B cell (primary cell): Measurements from ENCODE around the gene TRANK1. TPM values are rescaled to one million over a fixed set of nuclear protein-coding genes. Genes with fewer than 3 reads are reported as not detected.

Experiments
- ATAC-seq: fragments of 200-7000 bp; cut with Tn5 transposase; one replicate; pipeline ENCODE4 v1.10.0; 2021; ENCODE audit warnings: low read depth, mild to moderate bottlenecking, moderate number of reproducible peaks, moderate library complexity
- CTCF ChIA-PET: fragments of 350-600 bp; sonication (Branson Sonifier 250); formaldehyde crosslinking; loops from one replicate; lab custom pipeline; 2021; ENCODE audit warnings: antibody characterized with exemption, inconsistent platforms; lab: Charles Lee
- POLR2A ChIA-PET: fragments of 350-600 bp; sonication (Branson Sonifier 250); formaldehyde crosslinking; loops from one replicate; lab custom pipeline; 2021; ENCODE audit warnings: antibody characterized with exemption; lab: Charles Lee
- DNase-seq: peaks from one replicate; pipeline ENCODE4 v3.0.0; 2013
- H2AFZ ChIP-seq: 2 replicates; pipeline ENCODE4 v1.6.1; 2012; ENCODE audit warnings: mild to moderate bottlenecking, low read depth, low read length; ENCODE audit not compliant: insufficient read depth, poor library complexity, severe bottlenecking
- H3K27ac ChIP-seq, 2 donors: 1 replicate in 1 of 2; 2 replicates in 1 of 2; pipeline ENCODE4 v1.5.1; 2012 to 2013; ENCODE audit warnings: low read length in 2 of 2, mild to moderate bottlenecking in 2 of 2, moderate library complexity in 1 of 2
- H3K27me3 ChIP-seq, 4 experiments: fragments of 200-600 bp in 1 of 4; sonication (generic) in 1 of 4; replicated peaks in 1 of 4; 1 replicate in 2 of 4; 2 replicates in 2 of 4; pipeline versions ENCODE4 v1.6.1 to v1.7.0; 2013 to 2016; ENCODE audit warnings: low read length in 3 of 4, mild to moderate bottlenecking in 2 of 4, mixed read lengths in 1 of 4, moderate library complexity in 1 of 4; ENCODE audit not compliant: insufficient read depth in 4 of 4, control insufficient read depth in 3 of 4; ENCODE audit errors: control extremely low read depth in 1 of 4
- H3K36me3 ChIP-seq, 2 experiments: replicated peaks in 1 of 2; 1 replicate in 1 of 2; 2 replicates in 1 of 2; pipeline versions ENCODE4 v1.6.1 to v1.7.1; 2013; ENCODE audit warnings: low read length in 1 of 2; ENCODE audit not compliant: insufficient read depth in 2 of 2, control insufficient read depth in 1 of 2; ENCODE audit errors: control extremely low read depth in 1 of 2, extremely low read depth in 1 of 2
- H3K4me1 ChIP-seq, 2 donors: fragments of 200-600 bp in 1 of 2; sonication (generic) in 1 of 2; 1 replicate in 1 of 2; 2 replicates in 1 of 2; pipeline versions ENCODE4 v1.5.1 to v1.6.1; 2013 to 2017; ENCODE audit warnings: low read length in 2 of 2; ENCODE audit not compliant: control insufficient read depth in 2 of 2, insufficient read depth in 2 of 2
- H3K4me2 ChIP-seq: replicated peaks from 2 replicates; pipeline ENCODE3; 2012; ENCODE audit warnings: mild to moderate bottlenecking, low read depth, low read length; ENCODE audit not compliant: poor library complexity, severe bottlenecking
- H3K4me3 ChIP-seq, 5 experiments: fragments of 200-600 bp in 1 of 5; sonication (generic) in 1 of 5; 1 replicate in 3 of 5; 2 replicates in 2 of 5; pipeline versions ENCODE4 v1.5.1 to v1.7.0; 2011 to 2016; ENCODE audit warnings: low read length in 4 of 5, mild to moderate bottlenecking in 4 of 5, low read depth in 2 of 5, control low read depth in 1 of 5, moderate library complexity in 1 of 5; ENCODE audit not compliant: insufficient read depth in 1 of 5; ENCODE audit errors: control extremely low read depth in 1 of 5, extremely low read depth in 1 of 5
- H3K79me2 ChIP-seq: fragments of 200-600 bp; sonication (generic); one replicate; pipeline ENCODE4 v1.6.0; 2016; ENCODE audit warnings: low read length; ENCODE audit not compliant: control insufficient read depth, insufficient read depth
- H3K9ac ChIP-seq: fragments of 200-600 bp; sonication (generic); 2 replicates; pipeline ENCODE4 v1.6.1; 2017; ENCODE audit warnings: mild to moderate bottlenecking, low read length, moderate library complexity
- H3K9me3 ChIP-seq, 3 donors: one replicate each; pipeline versions ENCODE4 v1.6.1 to v1.7.1; 2013; ENCODE audit warnings: low read length in 2 of 3; ENCODE audit not compliant: control insufficient read depth in 2 of 3, insufficient read depth in 1 of 3; ENCODE audit errors: control extremely low read depth in 1 of 3
- H4K20me1 ChIP-seq: 2 replicates; pipeline ENCODE4 v1.6.0; 2012; ENCODE audit warnings: mild to moderate bottlenecking, low read length; ENCODE audit not compliant: insufficient read depth, control insufficient read depth, poor library complexity, severe bottlenecking
- H3K27ac Mint-ChIP-seq: one replicate; pipeline ENCODE4 v1.8.0; 2021; ENCODE audit warnings: mixed read lengths
- H3K27me3 Mint-ChIP-seq: one replicate; pipeline ENCODE4 v1.8.0; 2021; ENCODE audit warnings: mixed read lengths
- H3K4me1 Mint-ChIP-seq: one replicate; pipeline ENCODE4 v1.8.0; 2021; ENCODE audit warnings: mixed read lengths
- H3K4me3 Mint-ChIP-seq: one replicate; pipeline ENCODE4 v1.8.0; 2021; ENCODE audit warnings: mixed read lengths
- H3K9me3 Mint-ChIP-seq: one replicate; pipeline ENCODE4 v1.8.0; 2022; ENCODE audit warnings: mixed read lengths; ENCODE audit not compliant: insufficient read depth
- CTCF ChIP-seq: fragments of 200-600 bp; IDR thresholded peaks from one replicate; pipeline ENCODE4 v1.8.0; 2022; ENCODE audit warnings: antibody characterized with exemption, mild to moderate bottlenecking
- EZH2 ChIP-seq: IDR thresholded peaks from 2 replicates; pipeline ENCODE4 v1.6.1; 2012; ENCODE audit warnings: borderline replicate concordance, low read depth, mild to moderate bottlenecking, moderate library complexity, low read length; ENCODE audit not compliant: insufficient read depth, poor library complexity, severe bottlenecking
- WGBS: methylation state at CpG from one replicate; pipeline ENCODE4 v1.1.5; 2013; ENCODE audit warnings: missing lambda C conversion rate; ENCODE audit not compliant: insufficient coverage; 5-methylcytosine and 5-hydroxymethylcytosine counted together
- intact Hi-C: fragments of 100-400 bp; cut with micrococcal nuclease; formaldehyde crosslinking; loops from one replicate; pipeline ENCODE4 v1.10.0; 2022
- polyA plus RNA-seq: library from polyadenylated mRNA; depleted of rRNA; stranded (reverse); fragments of >200 nt; gene quantifications from 2 replicates; pipeline ENCODE4 v1.2.3, GENCODE V29; 2012
- total RNA-seq, 2 donors: library from RNA; stranded (reverse); fragments of 120-200 nt in 1 of 2; gene quantifications; 1 replicate in 1 of 2; 2 replicates in 1 of 2; pipeline versions ENCODE4 v1.2.3 to v1.2.4, GENCODE V29; 2013 to 2022

The TRANK1 gene
- total and polyA plus RNA-seq, 2 donors (not counting 1 experiment from before 2014, with no cell fraction given), result 20.8 to 147 TPM

GRCh38 chr3:36919439-36920160, 25.3 kb downstream of the TRANK1 start:
- H3K9me3 ChIP-seq, result peaks cover 2 to 9% (median 8%) of the 10 kb centered on the region in 3 donors
- no peak overlapping the region for H3K27ac Mint-ChIP-seq
- H3K4me3 ChIP-seq, result no peak overlapping the region
- H3K4me1 Mint-ChIP-seq, result peaks cover 54% of the 10 kb centered on the region
- ATAC-seq, result no peak
- H3K27ac ChIP-seq, result no peak overlapping the region
- no peaks in the 10 kb centered on the region for H3K27me3 ChIP-seq
- no peak for DNase-seq
- H3K27me3 Mint-ChIP-seq, result no peaks in the 10 kb centered on the region
- H3K9me3 Mint-ChIP-seq, result peaks cover 3% of the 10 kb centered on the region
- TF ChIP-seq EZH2, result no peak
- no peak overlapping the region for H3K4me2 ChIP-seq
- intact Hi-C loops, result loop anchor here (2.0 to 5.0 kb wide), 2 partner anchors 17 to 38 kb away; no protein-coding TSS in a partner anchor
- H3K4me3 Mint-ChIP-seq, result peak overlapping the region; percentile 56
- peaks cover 8% of the 10 kb centered on the region for H4K20me1 ChIP-seq
- H3K79me2 ChIP-seq, result peaks cover 58% of the 10 kb centered on the region
- POLR2A ChIA-PET, result interaction anchor here (1.1 kb wide), 1 partner anchor 19 kb away, joined by 3 read pairs; no protein-coding TSS in a partner anchor
- no peak overlapping the region for H3K9ac ChIP-seq
- H3K4me1 ChIP-seq, result peaks cover 35 to 52% of the 10 kb centered on the region in 2 donors
- no CpG with 5 or more reads among the region's 4 CpGs for WGBS
- no peak overlapping the region for H2AFZ ChIP-seq
- H3K36me3 ChIP-seq, result peaks cover 0 to 1% of the 10 kb centered on the region in 2 experiments
- CTCF ChIA-PET, result interaction anchor here (1.5 to 2.1 kb wide), 2 partner anchors 12 to 39 kb away, joined by 3 to 5 read pairs; no protein-coding TSS in a partner anchor

DNA sequence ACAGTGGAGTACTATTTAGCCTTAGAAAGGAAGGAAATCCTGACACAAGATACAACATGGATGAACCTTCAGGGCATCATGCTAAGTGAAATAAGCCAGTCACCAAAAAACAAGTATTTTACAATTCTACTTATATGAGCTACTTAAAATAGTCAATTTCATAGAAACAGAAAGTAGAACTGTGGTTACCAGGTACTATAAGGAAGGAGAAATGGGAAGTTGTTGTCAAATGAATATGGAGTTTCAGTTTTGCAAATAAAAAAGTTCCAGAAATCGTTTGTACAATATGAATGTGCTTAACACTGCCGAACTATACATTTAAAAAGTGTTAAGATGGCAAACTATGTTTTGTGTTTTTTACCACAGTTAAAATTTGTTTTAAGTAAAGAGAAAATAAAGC, 26.8 kb downstream of the TRANK1 start:
- Histone ChIP-seq H3K4me2 (peak overlapping the region; percentile 64), H3K27ac (peak overlapping the region; percentile 14 to 21)

More for the DNA sequence above, 26.8 kb downstream of the TRANK1 start:
- peaks cover 0 to 1% of the 10 kb centered on the region in 2 experiments for H3K36me3 ChIP-seq
- peak overlapping the region; percentile 31 for H3K9ac ChIP-seq
- H3K4me1 ChIP-seq, result peaks cover 28 to 48% of the 10 kb centered on the region in 2 donors
- H3K4me3 ChIP-seq, result peak overlapping the region in 3 of 5 experiments; percentile 11 to 34 (median 27)
- intact Hi-C loops, result loop anchor here (2.0 kb wide), 1 partner anchor 15 kb away; no protein-coding TSS in a partner anchor
- peaks cover 69% of the 10 kb centered on the region for H3K79me2 ChIP-seq
- Mint-ChIP-seq H3K27ac (peak overlapping the region; percentile 77), H3K27me3 (no peaks in the 10 kb centered on the region), H3K4me1 (peaks cover 46% of the 10 kb centered on the region), H3K9me3 (peaks cover 3% of the 10 kb centered on the region), H3K4me3 (peak overlapping the region; percentile 79)
- WGBS, result no CpG with 5 or more reads among the region's 2 CpGs
- ATAC-seq (peak; percentile 52), DNase-seq (peak; percentile 73)
- ChIA-PET CTCF (interaction anchor here (1.3 to 1.4 kb wide), 2 partner anchors 37 to 40 kb away, joined by 4 to 6 read pairs; no protein-coding TSS in a partner anchor), POLR2A (no interaction called here)
- no peak for TF ChIP-seq EZH2
- TF ChIP-seq CTCF, result no peak
- peaks cover 8% of the 10 kb centered on the region for H4K20me1 ChIP-seq
- H3K9me3 ChIP-seq, result peaks cover 2 to 9% (median 8%) of the 10 kb centered on the region in 3 donors
- H2AFZ ChIP-seq, result no peak overlapping the region
- no peaks in the 10 kb centered on the region for H3K27me3 ChIP-seq
